Transverse colon (tissue), 4 donors: ENCODE measurements around the gene PXDC1.

Experiments used
- EP300 ChIP-seq: sonication (generic); formaldehyde crosslinking; IDR thresholded peaks from one replicate; pipeline ENCODE4 v1.6.1; 2017; ENCODE audit warnings: antibody characterized with exemption, low read depth
- POLR2A ChIP-seq: fragments of 450-650 bp; IDR thresholded peaks from one replicate; pipeline ENCODE4 v1.6.1; 2016; ENCODE audit warnings: antibody characterized with exemption, mild to moderate bottlenecking, moderate library complexity
- POLR2AphosphoS5 ChIP-seq, 3 donors: sonication (generic); formaldehyde crosslinking; IDR thresholded peaks; one replicate each; pipeline ENCODE4 v1.6.1; 2016; ENCODE audit warnings: antibody characterized with exemption in 3 of 3
- TF ChIP-seq, protein P1 (sequence below), 5 experiments: fragments of 200-600 bp in 3 of 5; fragments of 450-650 bp in 2 of 5; sonication (generic) in 3 of 5; IDR thresholded peaks; 1 replicate in 2 of 5; 2 replicates in 3 of 5; pipeline ENCODE4 v1.5.1; 2016 to 2017; ENCODE audit warnings: antibody characterized with exemption in 5 of 5, inconsistent platforms in 3 of 5, mild to moderate bottlenecking in 2 of 5, moderate library complexity in 1 of 5

DNA sequence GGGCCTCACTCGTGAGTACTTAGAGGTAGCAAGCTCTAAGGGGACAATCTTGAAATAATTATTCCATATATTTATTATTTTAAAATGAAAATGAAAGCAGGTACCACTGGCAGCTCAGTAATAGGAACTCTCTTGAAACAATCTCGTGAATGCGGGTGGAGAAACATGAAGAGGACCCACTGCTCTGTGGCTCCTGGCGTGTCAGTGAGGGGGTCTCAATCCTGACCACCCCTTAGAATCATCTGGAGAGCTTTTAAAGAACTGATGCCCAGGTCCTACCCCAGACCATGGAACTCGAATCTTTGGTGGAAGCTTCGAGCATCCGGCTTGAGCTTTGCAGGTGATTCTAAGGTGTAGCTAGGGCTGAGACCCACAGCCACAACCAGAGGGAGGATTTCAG lies 23.9 kb upstream of the PXDC1 start:
- TF ChIP-seq, protein P1, sequence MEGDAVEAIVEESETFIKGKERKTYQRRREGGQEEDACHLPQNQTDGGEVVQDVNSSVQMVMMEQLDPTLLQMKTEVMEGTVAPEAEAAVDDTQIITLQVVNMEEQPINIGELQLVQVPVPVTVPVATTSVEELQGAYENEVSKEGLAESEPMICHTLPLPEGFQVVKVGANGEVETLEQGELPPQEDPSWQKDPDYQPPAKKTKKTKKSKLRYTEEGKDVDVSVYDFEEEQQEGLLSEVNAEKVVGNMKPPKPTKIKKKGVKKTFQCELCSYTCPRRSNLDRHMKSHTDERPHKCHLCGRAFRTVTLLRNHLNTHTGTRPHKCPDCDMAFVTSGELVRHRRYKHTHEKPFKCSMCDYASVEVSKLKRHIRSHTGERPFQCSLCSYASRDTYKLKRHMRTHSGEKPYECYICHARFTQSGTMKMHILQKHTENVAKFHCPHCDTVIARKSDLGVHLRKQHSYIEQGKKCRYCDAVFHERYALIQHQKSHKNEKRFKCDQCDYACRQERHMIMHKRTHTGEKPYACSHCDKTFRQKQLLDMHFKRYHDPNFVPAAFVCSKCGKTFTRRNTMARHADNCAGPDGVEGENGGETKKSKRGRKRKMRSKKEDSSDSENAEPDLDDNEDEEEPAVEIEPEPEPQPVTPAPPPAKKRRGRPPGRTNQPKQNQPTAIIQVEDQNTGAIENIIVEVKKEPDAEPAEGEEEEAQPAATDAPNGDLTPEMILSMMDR (IDR thresholded peaks at IDR 0.05): no peak
- TF ChIP-seq POLR2A (no peak), EP300 (no peak), POLR2AphosphoS5 (IDR thresholded peaks at IDR 0.05) (no peak)
